Tibial nerve (tissue), 3 donors: Measurements from ENCODE around the gene EDEM3.

Experiments used
- POLR2A ChIP-seq, 2 donors: fragments of 450-650 bp; IDR thresholded peaks; one replicate each; pipeline ENCODE4 v1.6.1; 2017; ENCODE audit warnings: antibody characterized with exemption in 2 of 2, mild to moderate bottlenecking in 2 of 2, moderate library complexity in 2 of 2
- TF ChIP-seq, protein P1 (sequence below), 5 experiments: fragments of 200-600 bp in 3 of 5; fragments of 450-650 bp in 2 of 5; sonication (generic) in 3 of 5; IDR thresholded peaks; one replicate each; pipeline ENCODE4 v1.5.1; 2016 to 2019; ENCODE audit warnings: antibody characterized with exemption in 5 of 5, mild to moderate bottlenecking in 3 of 5, moderate library complexity in 2 of 5

DNA sequence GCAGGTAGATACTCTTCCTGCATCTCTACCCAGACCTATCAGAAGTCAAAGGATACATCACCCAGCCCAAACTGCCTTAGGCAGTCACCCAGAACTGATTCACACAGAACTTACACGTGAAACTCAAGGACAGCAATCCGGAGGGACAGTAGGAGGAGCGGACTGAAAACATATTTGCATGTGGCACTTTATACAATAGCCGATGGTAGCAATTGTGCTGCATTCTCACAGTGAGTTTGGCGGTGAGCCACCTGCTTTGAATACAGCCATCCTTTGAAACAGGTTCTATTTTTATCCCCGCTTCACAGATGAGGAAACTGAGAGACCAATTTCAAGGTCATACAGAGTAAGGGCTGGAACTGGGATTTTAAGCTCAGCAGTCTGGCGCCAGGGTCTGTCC, 69.5 kb downstream of the EDEM3 start:
- TF ChIP-seq, protein P1, sequence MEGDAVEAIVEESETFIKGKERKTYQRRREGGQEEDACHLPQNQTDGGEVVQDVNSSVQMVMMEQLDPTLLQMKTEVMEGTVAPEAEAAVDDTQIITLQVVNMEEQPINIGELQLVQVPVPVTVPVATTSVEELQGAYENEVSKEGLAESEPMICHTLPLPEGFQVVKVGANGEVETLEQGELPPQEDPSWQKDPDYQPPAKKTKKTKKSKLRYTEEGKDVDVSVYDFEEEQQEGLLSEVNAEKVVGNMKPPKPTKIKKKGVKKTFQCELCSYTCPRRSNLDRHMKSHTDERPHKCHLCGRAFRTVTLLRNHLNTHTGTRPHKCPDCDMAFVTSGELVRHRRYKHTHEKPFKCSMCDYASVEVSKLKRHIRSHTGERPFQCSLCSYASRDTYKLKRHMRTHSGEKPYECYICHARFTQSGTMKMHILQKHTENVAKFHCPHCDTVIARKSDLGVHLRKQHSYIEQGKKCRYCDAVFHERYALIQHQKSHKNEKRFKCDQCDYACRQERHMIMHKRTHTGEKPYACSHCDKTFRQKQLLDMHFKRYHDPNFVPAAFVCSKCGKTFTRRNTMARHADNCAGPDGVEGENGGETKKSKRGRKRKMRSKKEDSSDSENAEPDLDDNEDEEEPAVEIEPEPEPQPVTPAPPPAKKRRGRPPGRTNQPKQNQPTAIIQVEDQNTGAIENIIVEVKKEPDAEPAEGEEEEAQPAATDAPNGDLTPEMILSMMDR (IDR thresholded peaks at IDR 0.05), result no peak
- no peak for TF ChIP-seq POLR2A (IDR thresholded peaks at IDR 0.05)
